Measurements from ENCODE around the gene SPRING1.

DNA sequence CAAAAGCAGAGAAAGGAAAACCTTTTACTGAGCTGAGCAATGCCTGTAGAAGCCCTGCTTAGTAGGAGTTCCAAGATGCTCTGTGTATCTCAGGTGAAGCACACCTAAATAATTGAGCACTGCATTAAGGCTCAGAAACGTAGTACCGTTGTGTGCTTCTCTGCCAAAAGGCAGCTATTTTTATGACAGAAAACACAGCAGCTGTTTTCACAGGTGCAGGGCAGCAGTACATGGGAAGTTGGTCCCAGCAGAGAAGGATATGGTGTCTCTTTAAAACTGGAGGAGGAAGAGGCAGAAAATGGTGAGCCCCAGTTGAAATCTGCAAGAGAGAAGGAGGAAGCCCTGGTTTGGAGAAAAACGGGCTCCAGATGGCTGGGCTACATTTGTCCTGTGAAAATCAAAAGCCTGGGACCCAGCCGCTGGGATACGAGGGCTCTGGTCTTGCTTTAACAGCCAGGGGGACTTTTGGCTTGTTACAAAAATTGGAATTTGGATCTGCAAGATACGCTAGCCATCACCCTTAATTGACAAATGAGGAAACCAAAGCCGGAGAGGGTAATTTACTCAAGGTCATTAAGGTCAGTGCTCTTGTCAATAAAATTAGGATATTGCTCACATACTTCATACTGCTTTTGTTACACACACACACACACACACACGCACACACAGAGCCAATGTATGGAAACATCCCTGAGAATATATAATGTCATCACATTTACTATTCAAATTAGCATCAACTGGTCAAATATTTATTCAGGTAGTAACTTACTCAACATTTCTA is 27.3 kb downstream of the SPRING1 start:
- TF ChIP-seq, protein P1, sequence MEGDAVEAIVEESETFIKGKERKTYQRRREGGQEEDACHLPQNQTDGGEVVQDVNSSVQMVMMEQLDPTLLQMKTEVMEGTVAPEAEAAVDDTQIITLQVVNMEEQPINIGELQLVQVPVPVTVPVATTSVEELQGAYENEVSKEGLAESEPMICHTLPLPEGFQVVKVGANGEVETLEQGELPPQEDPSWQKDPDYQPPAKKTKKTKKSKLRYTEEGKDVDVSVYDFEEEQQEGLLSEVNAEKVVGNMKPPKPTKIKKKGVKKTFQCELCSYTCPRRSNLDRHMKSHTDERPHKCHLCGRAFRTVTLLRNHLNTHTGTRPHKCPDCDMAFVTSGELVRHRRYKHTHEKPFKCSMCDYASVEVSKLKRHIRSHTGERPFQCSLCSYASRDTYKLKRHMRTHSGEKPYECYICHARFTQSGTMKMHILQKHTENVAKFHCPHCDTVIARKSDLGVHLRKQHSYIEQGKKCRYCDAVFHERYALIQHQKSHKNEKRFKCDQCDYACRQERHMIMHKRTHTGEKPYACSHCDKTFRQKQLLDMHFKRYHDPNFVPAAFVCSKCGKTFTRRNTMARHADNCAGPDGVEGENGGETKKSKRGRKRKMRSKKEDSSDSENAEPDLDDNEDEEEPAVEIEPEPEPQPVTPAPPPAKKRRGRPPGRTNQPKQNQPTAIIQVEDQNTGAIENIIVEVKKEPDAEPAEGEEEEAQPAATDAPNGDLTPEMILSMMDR (IDR thresholded peaks at IDR 0.05): no peak
- no peak for TF ChIP-seq POLR2A (IDR thresholded peaks at IDR 0.05)
